SIG-M5 treated with dmso at 0.1 percent for 504 hours (cell line): ENCODE results near the gene TCOF1.

Source experiments
- DNase-seq: peaks from one replicate; lab custom pipeline; 2025; ENCODE audit not compliant: unreplicated experiment; lab: John Stamatoyannopoulos, UW

The TCOF1 gene

DNA sequence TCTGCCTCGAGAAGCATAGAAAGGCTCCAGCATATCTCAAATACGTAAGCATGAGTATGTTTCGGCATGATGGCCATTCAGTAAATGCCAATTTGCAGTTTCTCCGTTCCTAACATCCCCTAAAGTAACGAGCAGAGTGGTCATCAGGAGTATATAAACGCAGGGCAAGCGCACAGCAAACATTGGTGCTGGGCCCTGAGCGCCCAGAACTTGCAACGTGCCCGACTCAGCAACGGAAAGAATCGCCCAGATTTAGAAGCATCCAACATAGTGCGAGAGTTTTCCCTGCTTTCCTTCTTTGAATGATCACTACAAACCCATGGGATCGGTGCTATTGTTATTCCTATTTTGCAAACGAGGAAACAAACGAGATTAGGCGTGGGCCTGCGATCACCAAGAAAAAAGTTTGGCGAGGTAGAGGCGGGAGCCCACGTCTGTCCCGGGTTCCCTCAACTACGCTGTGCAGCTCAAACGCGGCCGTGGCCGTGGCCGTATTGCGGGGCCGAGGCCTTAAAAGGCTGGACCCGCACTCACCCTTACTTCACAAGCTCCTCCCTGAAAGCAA is 91.5 kb downstream of the TCOF1 start:
- peak; percentile 65 for DNase-seq
